Left lung (tissue), 10 donors: ENCODE results near the gene TCN2. TPM values are rescaled to one million over a fixed set of nuclear protein-coding genes. Genes with fewer than 3 reads are reported as not detected.
"Not testable (repeated sequence)": the region's sequence is repeated elsewhere in the genome, so short reads cannot be mapped to it uniquely, and the experiment has no call there.

Experiments used
- ATAC-seq: fragments of 200-7000 bp; cut with Tn5 transposase; one replicate; pipeline ENCODE4 v1.9.1; 2020; ENCODE audit warnings: moderate library complexity
- DNase-seq, 4 donors: peaks; one replicate each; pipeline ENCODE4 v3.0.0-alpha.2; 2013 to 2020
- H3K27ac ChIP-seq, 2 donors: fragments of 200-600 bp; sonication (generic) in 1 of 2; one replicate each; pipeline versions ENCODE4 v1.5.0 to v1.8.0; 2020 to 2021
- H3K27me3 ChIP-seq, 2 donors: fragments of 200-600 bp; sonication (generic) in 1 of 2; one replicate each; pipeline versions ENCODE4 v1.5.0 to v1.8.0; 2020 to 2021
- H3K36me3 ChIP-seq, 2 donors: fragments of 200-600 bp; sonication (generic) in 1 of 2; one replicate each; pipeline versions ENCODE4 v1.5.0 to v1.8.0; 2020 to 2021
- H3K4me1 ChIP-seq, 2 donors: fragments of 200-600 bp; one replicate each; pipeline ENCODE4 v1.8.0; 2021
- H3K4me3 ChIP-seq, 2 donors: fragments of 200-600 bp; sonication (generic) in 1 of 2; one replicate each; pipeline versions ENCODE4 v1.5.0 to v1.8.0; 2020 to 2021; ENCODE audit warnings: mild to moderate bottlenecking in 1 of 2
- H3K9me3 ChIP-seq, 2 donors: fragments of 200-600 bp; sonication (generic) in 1 of 2; one replicate each; pipeline versions ENCODE4 v1.5.0 to v1.8.0; 2020 to 2021
- CTCF ChIP-seq, 2 donors: fragments of 200-600 bp; sonication (generic) in 1 of 2; IDR thresholded peaks; one replicate each; pipeline versions ENCODE4 v1.5.0 to v1.8.0; 2021; ENCODE audit warnings: antibody characterized with exemption in 2 of 2
- intact Hi-C, 2 donors: fragments of 100-400 bp; cut with DNase I; formaldehyde crosslinking; loops; one replicate each; pipeline versions ENCODE4 v1.11.2 to v1.14.2; 2022
- polyA plus RNA-seq, 6 donors: library from polyadenylated mRNA; unstranded; fragments of 120-200 nt; gene quantifications; one replicate each; pipeline ENCODE4 v1.2.1, GENCODE V29; 2013; ENCODE audit not compliant: insufficient read length in 6 of 6
- total RNA-seq, 2 donors: library from RNA; stranded (reverse); fragmentation: NEBNext Ultra II Directional; extraction: Animal tissue kit (Norgen Biotek cat#: 25700); gene quantifications; one replicate each; pipeline ENCODE4 v1.2.1, GENCODE V29; 2021
- donor health status: DM: no; HTN: yes; CAD: no.
- donor health status: DM: no; HTN: no; CAD: no.

TCN2 gene
- total and polyA plus RNA-seq, 8 donors: 22.4 to 57.6 (median 33.2) TPM

- Histone ChIP-seq H3K27ac (no peak overlapping the region), H3K9me3 (no peaks in the 10 kb centered on the region), H3K4me1 (no peaks in the 10 kb centered on the region), H3K4me3 (no peak overlapping the region), H3K36me3 (no peaks in the 10 kb centered on the region), H3K27me3 (peaks cover 0 to 6% of the 10 kb centered on the region in 2 donors)
- TF ChIP-seq CTCF (IDR thresholded peaks at IDR 0.05): no peak
- DNase-seq: no peak
- intact Hi-C loops: no loop called here
- ATAC-seq: no peak
Observed at GRCh38 chr22:30675436-30675835, 68.5 kb downstream of the TCN2 start.

- DNase-seq, ATAC-seq, H3K36me3 ChIP-seq, intact Hi-C loops, H3K4me1 ChIP-seq, H3K27me3 ChIP-seq, H3K27ac ChIP-seq, H3K4me3 ChIP-seq, H3K9me3 ChIP-seq: not testable (repeated sequence)
Observed at GRCh38 chr22:30676565-30676964, 69.6 kb downstream of the TCN2 start.

Other genes starting within 250 kb of the TCN2 start
- 10 to 100 TPM; 14.6 to 19.0 TPM for gene RNF215, start 219.8 kb upstream of the TCN2 start, total RNA-seq
- 10 to 100 TPM; 20.3 to 27.5 (median 24.5) TPM for gene RNF215, start 219.8 kb upstream of the TCN2 start, polyA plus RNA-seq
- 1 to 10 TPM; 8.3 to 9.2 TPM for gene SEC14L2, start 210.2 kb upstream of the TCN2 start, total RNA-seq
- gene SEC14L2, start 210.2 kb upstream of the TCN2 start, polyA plus RNA-seq: 10 to 100 TPM in 4 of 6 donors, 1 to 10 TPM in 2; 9.1 to 13.4 (median 10.9) TPM
- gene MTFP1, start 181.4 kb upstream of the TCN2 start, total RNA-seq: 10 to 100 TPM; 15.6 to 31.8 TPM
- gene MTFP1, start 181.4 kb upstream of the TCN2 start, polyA plus RNA-seq: 10 to 100 TPM in 1 of 6 donors, 1 to 10 TPM in 5; 5.7 to 10.1 (median 7.4) TPM
- gene SEC14L3, start 135.2 kb upstream of the TCN2 start, total RNA-seq: under 1 TPM in 1 of 2 donors, not detected in 1; 0.29 TPM
- under 1 TPM in 5 of 6 donors, not detected in 1; 0.09 to 0.44 (median 0.20) TPM for gene SEC14L3, start 135.2 kb upstream of the TCN2 start, polyA plus RNA-seq
- 1 to 10 TPM; 2.2 to 6.4 TPM for gene SEC14L4, start 101.5 kb upstream of the TCN2 start, total RNA-seq
- under 1 TPM; 0.50 to 1.00 (median 0.84) TPM for gene SEC14L4, start 101.5 kb upstream of the TCN2 start, polyA plus RNA-seq
- 1 to 10 TPM; 4.0 to 9.1 TPM for gene SEC14L6, start 60.4 kb upstream of the TCN2 start, total RNA-seq
- gene SEC14L6, start 60.4 kb upstream of the TCN2 start, polyA plus RNA-seq: 1 to 10 TPM; 2.0 to 3.7 (median 2.7) TPM
- 1 to 10 TPM; 1.8 to 4.6 TPM for gene GAL3ST1, start 32.5 kb upstream of the TCN2 start, total RNA-seq
- gene GAL3ST1, start 32.5 kb upstream of the TCN2 start, polyA plus RNA-seq: 1 to 10 TPM; 5.5 to 9.3 (median 7.3) TPM
- 10 to 100 TPM; 45.2 to 67.7 TPM for gene PES1, start 15.3 kb upstream of the TCN2 start, total RNA-seq
- 10 to 100 TPM; 57.4 to 70.6 (median 63.4) TPM for gene PES1, start 15.3 kb upstream of the TCN2 start, polyA plus RNA-seq
- gene SLC35E4, start 28.6 kb downstream of the TCN2 start, total RNA-seq: 1 to 10 TPM; 3.1 to 3.8 TPM
- 1 to 10 TPM; 1.8 to 3.3 (median 2.8) TPM for gene SLC35E4, start 28.6 kb downstream of the TCN2 start, polyA plus RNA-seq
- gene DUSP18, start 60.7 kb downstream of the TCN2 start, total RNA-seq: 10 to 100 TPM; 16.2 to 23.9 TPM
- 10 to 100 TPM; 10.0 to 16.2 (median 11.5) TPM for gene DUSP18, start 60.7 kb downstream of the TCN2 start, polyA plus RNA-seq
- 1 to 10 TPM; 4.0 to 4.2 TPM for gene OSBP2, start 87.7 kb downstream of the TCN2 start, total RNA-seq
- gene OSBP2, start 87.7 kb downstream of the TCN2 start, polyA plus RNA-seq: 10 to 100 TPM; 14.3 to 21.0 (median 17.4) TPM